OCI-LY3 (cell line): ENCODE data around the gene SLC16A8.

ENCODE experiments used
- EZH2phosphoT487 ChIP-seq: fragments of 200-600 bp; shearing (Covaris generic); IDR thresholded peaks from 2 replicates; pipeline ENCODE4 v1.6.1; 2018; ENCODE audit warnings: antibody characterized with exemption, mixed run types, low read depth
- TF ChIP-seq, protein P1 (sequence below): fragments of 200-600, 300-600 bp; sonication (generic); IDR thresholded peaks from 2 replicates; pipeline ENCODE4 v1.5.1; 2014; ENCODE audit warnings: antibody characterized with exemption, low read length, low read depth

DNA sequence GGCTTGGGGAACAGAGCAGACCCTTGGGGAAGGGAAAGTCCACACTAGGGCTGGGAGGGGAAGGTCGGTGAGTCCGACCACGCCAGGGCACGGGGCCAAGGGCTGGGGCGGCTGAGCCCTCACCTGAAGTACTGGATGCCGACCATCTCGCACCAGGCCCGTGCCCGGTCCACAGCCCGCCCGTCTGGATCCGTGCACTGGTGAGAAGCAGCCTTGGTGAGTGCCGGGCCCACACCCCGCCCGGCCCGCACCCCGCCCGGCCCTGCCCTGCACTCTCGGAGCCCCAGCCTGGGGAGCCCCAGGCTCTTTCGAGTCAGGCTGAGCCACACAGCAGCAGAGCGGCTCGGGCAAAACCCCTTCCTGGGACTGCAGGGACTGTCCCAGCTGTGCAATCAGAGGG lies 28.4 kb upstream of the SLC16A8 start:
- TF ChIP-seq, protein P1, sequence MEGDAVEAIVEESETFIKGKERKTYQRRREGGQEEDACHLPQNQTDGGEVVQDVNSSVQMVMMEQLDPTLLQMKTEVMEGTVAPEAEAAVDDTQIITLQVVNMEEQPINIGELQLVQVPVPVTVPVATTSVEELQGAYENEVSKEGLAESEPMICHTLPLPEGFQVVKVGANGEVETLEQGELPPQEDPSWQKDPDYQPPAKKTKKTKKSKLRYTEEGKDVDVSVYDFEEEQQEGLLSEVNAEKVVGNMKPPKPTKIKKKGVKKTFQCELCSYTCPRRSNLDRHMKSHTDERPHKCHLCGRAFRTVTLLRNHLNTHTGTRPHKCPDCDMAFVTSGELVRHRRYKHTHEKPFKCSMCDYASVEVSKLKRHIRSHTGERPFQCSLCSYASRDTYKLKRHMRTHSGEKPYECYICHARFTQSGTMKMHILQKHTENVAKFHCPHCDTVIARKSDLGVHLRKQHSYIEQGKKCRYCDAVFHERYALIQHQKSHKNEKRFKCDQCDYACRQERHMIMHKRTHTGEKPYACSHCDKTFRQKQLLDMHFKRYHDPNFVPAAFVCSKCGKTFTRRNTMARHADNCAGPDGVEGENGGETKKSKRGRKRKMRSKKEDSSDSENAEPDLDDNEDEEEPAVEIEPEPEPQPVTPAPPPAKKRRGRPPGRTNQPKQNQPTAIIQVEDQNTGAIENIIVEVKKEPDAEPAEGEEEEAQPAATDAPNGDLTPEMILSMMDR, result no peak
- no peak for TF ChIP-seq EZH2phosphoT487
